HCT116 (cell line): ENCODE measurements around the gene SLC9A7. TPM values are rescaled to one million over a fixed set of nuclear protein-coding genes. Genes with fewer than 3 reads are reported as not detected.

ENCODE experiments used
- ATAC-seq: fragments of 200-7000 bp; cut with Tn5 transposase; 2 replicates; pipeline ENCODE4 v1.9.1; 2020; ENCODE audit warnings: mild to moderate bottlenecking, moderate library complexity
- BruUV-seq: library from RNA; stranded (reverse); fragments of 400-500 nt; replicated peaks from 2 replicates; lab custom pipeline; 2021; lab: Mats Ljungman, UMichigan
- CTCF ChIA-PET: fragments of 300-600 bp; sonication (Branson Sonifier 250); formaldehyde crosslinking; loops from one replicate; lab custom pipeline; 2021; ENCODE audit warnings: antibody characterized with exemption; lab: Charles Lee
- POLR2A ChIA-PET: fragments of 300-600, 350-600 bp; sonication (Branson Sonifier 250); formaldehyde crosslinking; loops from one replicate; lab custom pipeline; 2021; ENCODE audit warnings: antibody characterized with exemption; lab: Charles Lee
- RAD21 ChIA-PET, 2 experiments: fragments of 300-600 bp; sonication (Branson Sonifier 250); formaldehyde crosslinking; loops; one replicate each; lab custom pipeline; 2023; ENCODE audit warnings: low total read pairs in 2 of 2; ENCODE audit not compliant: uncharacterized antibody in 2 of 2, unreplicated experiment in 2 of 2, low non-redundant PET in 1 of 2; lab: Charles Lee
- DNase-seq: peaks from one replicate; pipeline ENCODE4 v3.0.0-alpha.2; 2010; ENCODE audit warnings: low read depth, low spot score
- H2AFZ ChIP-seq: fragments of 200-600 bp; shearing (Covaris generic), sonication (generic); 2 replicates; pipeline ENCODE4 v1.6.1; 2017; ENCODE audit warnings: low read depth, mixed run types, mixed read lengths, antibody characterized with exemption, low read length; ENCODE audit not compliant: poor library complexity, severe bottlenecking
- H3K27ac ChIP-seq: 2 replicates; pipeline ENCODE4 v1.5.1; 2012; ENCODE audit warnings: low read depth, low read length
- H3K27me3 ChIP-seq: fragments of 200-600 bp; sonication (generic); 2 replicates; pipeline ENCODE4 v1.6.1; 2016; ENCODE audit warnings: mixed run types, low read length, mixed read lengths; ENCODE audit not compliant: insufficient read depth
- H3K36me3 ChIP-seq, 2 experiments: fragments of 200-500 bp in 1 of 2; fragments of 200-600 bp in 1 of 2; sonication (Bioruptor generic) in 1 of 2; sonication (generic) in 1 of 2; 2 replicates each; pipeline versions ENCODE4 v1.5.1 to v1.6.1; 2014 to 2016; ENCODE audit warnings: low read length in 2 of 2, inconsistent platforms in 1 of 2, mixed read lengths in 1 of 2, mixed run types in 1 of 2; ENCODE audit not compliant: insufficient read depth in 2 of 2, control insufficient read depth in 1 of 2
- H3K4me1 ChIP-seq, 2 experiments: fragments of 200-600 bp in 1 of 2; sonication (generic) in 1 of 2; 2 replicates each; pipeline versions ENCODE4 v1.5.1 to v1.6.1; 2012 to 2017; ENCODE audit warnings: low read length in 2 of 2, inconsistent platforms in 1 of 2, mild to moderate bottlenecking in 1 of 2, mixed read lengths in 1 of 2, mixed run types in 1 of 2, moderate library complexity in 1 of 2; ENCODE audit not compliant: insufficient read depth in 2 of 2, control insufficient read depth in 1 of 2
- H3K4me2 ChIP-seq: fragments of 200-600 bp; sonication (generic); 2 replicates; pipeline ENCODE4 v1.6.1; 2017; ENCODE audit warnings: mixed run types, low read length, mixed read lengths
- H3K4me3 ChIP-seq, 2 experiments: fragments of 200-600 bp in 1 of 2; sonication (generic) in 1 of 2; replicated peaks in 1 of 2; 2 replicates each; pipeline ENCODE4 v1.5.1; 2011 to 2016; ENCODE audit warnings: low read length in 2 of 2, control low read depth in 1 of 2, low read depth in 1 of 2, mild to moderate bottlenecking in 1 of 2, mixed read lengths in 1 of 2, mixed run types in 1 of 2
- H3K79me2 ChIP-seq: fragments of 200-600 bp; sonication (generic); 2 replicates; pipeline ENCODE4 v1.6.1; 2017; ENCODE audit warnings: mild to moderate bottlenecking, mixed run types, low read length, moderate library complexity, mixed read lengths; ENCODE audit not compliant: insufficient read depth
- H3K9ac ChIP-seq: fragments of 200-600 bp; sonication (generic); 2 replicates; pipeline ENCODE4 v1.6.1; 2016; ENCODE audit warnings: low read length, mixed read lengths
- H3K9me2 ChIP-seq: fragments of 200-600 bp; sonication (generic), shearing (Covaris generic); 2 replicates; pipeline ENCODE4 v1.6.1; 2017; ENCODE audit warnings: mixed run types, mild to moderate bottlenecking, moderate library complexity; ENCODE audit not compliant: insufficient read depth
- H3K9me3 ChIP-seq, 2 experiments: fragments of 200-500 bp in 1 of 2; fragments of 200-600 bp in 1 of 2; sonication (Bioruptor generic) in 1 of 2; sonication (generic) in 1 of 2; 2 replicates each; pipeline ENCODE4 v1.6.1; 2014 to 2017; ENCODE audit warnings: low read length in 2 of 2, mixed read lengths in 2 of 2, inconsistent platforms in 1 of 2, low read depth in 1 of 2, mild to moderate bottlenecking in 1 of 2, mixed run types in 1 of 2, moderate library complexity in 1 of 2; ENCODE audit not compliant: control insufficient read depth in 1 of 2, insufficient read depth in 1 of 2
- H4K20me1 ChIP-seq: fragments of 200-600 bp; sonication (generic), shearing (Covaris generic); 2 replicates; pipeline ENCODE4 v1.6.1; 2017; ENCODE audit warnings: mixed run types, mild to moderate bottlenecking, moderate library complexity; ENCODE audit not compliant: insufficient read depth
- CEBPB ChIP-seq: IDR thresholded peaks from 2 replicates; pipeline ENCODE4 v1.6.1; 2012; ENCODE audit warnings: low read depth
- EGR1 ChIP-seq: IDR thresholded peaks from 2 replicates; pipeline ENCODE4 v1.6.1; 2012; ENCODE audit warnings: low read depth
- ELF1 ChIP-seq: IDR thresholded peaks from 2 replicates; pipeline ENCODE4 v1.6.1; 2012; ENCODE audit warnings: low read depth, borderline replicate concordance
- EZH2 ChIP-seq: fragments of 200-600 bp; sonication (generic); IDR thresholded peaks from 2 replicates; pipeline ENCODE4 v1.6.1; 2017; ENCODE audit warnings: antibody characterized with exemption, mixed run types
- FOSL1 ChIP-seq: IDR thresholded peaks from 2 replicates; pipeline ENCODE4 v1.6.1; 2012; ENCODE audit warnings: low read depth
- POLR2A ChIP-seq: IDR thresholded peaks from 2 replicates; pipeline ENCODE4 v1.7.0; 2011; ENCODE audit warnings: borderline replicate concordance; ENCODE audit not compliant: insufficient read depth, insufficient read length; ENCODE audit errors: extremely low read depth
- RAD21 ChIP-seq: IDR thresholded peaks from 2 replicates; pipeline ENCODE4 v1.6.1; 2012; ENCODE audit warnings: low read depth, mild to moderate bottlenecking
- SIN3A ChIP-seq: IDR thresholded peaks from 2 replicates; pipeline ENCODE4 v1.6.1; 2012; ENCODE audit warnings: low read depth
- TCF7L2 ChIP-seq: IDR thresholded peaks from 2 replicates; pipeline ENCODE4 v1.7.0; 2011; ENCODE audit warnings: borderline replicate concordance, inconsistent platforms; ENCODE audit not compliant: insufficient read depth, insufficient read length; ENCODE audit errors: extremely low read depth
- intact Hi-C: fragments of 100-400 bp; cut with micrococcal nuclease; formaldehyde crosslinking; loops from 2 replicates; pipeline ENCODE4 v1.10.0; 2022
- total RNA-seq: library from RNA; stranded (reverse); gene quantifications from one replicate; pipeline ENCODE4 v1.2.1, GENCODE V29; 2021; ENCODE audit not compliant: unreplicated experiment
- TF ChIP-seq, protein P1 (sequence below): IDR thresholded peaks from 2 replicates; pipeline ENCODE4 v1.6.1; 2011; ENCODE audit warnings: mild to moderate bottlenecking, low read length, moderate library complexity; ENCODE audit not compliant: insufficient replicate concordance; ENCODE audit errors: extremely low read depth
- TF ChIP-seq, protein P2 (sequence below), 3 experiments: fragments of 200-600 bp in 1 of 3; sonication (generic) in 1 of 3; IDR thresholded peaks in 2 of 3; conservative IDR thresholded peaks in 1 of 3; 2 replicates each; pipeline ENCODE4 v1.5.1; 2012 to 2017; ENCODE audit warnings: low read depth in 2 of 3, low read length in 2 of 3, antibody characterized with exemption in 1 of 3, borderline replicate concordance in 1 of 3, control low read depth in 1 of 3, mild to moderate bottlenecking in 1 of 3, mixed read lengths in 1 of 3, mixed run types in 1 of 3, moderate library complexity in 1 of 3; ENCODE audit not compliant: insufficient read depth in 1 of 3

Gene SLC9A7
- total RNA-seq, 1 experiment from 2014 or later: 18.6 TPM

DNA sequence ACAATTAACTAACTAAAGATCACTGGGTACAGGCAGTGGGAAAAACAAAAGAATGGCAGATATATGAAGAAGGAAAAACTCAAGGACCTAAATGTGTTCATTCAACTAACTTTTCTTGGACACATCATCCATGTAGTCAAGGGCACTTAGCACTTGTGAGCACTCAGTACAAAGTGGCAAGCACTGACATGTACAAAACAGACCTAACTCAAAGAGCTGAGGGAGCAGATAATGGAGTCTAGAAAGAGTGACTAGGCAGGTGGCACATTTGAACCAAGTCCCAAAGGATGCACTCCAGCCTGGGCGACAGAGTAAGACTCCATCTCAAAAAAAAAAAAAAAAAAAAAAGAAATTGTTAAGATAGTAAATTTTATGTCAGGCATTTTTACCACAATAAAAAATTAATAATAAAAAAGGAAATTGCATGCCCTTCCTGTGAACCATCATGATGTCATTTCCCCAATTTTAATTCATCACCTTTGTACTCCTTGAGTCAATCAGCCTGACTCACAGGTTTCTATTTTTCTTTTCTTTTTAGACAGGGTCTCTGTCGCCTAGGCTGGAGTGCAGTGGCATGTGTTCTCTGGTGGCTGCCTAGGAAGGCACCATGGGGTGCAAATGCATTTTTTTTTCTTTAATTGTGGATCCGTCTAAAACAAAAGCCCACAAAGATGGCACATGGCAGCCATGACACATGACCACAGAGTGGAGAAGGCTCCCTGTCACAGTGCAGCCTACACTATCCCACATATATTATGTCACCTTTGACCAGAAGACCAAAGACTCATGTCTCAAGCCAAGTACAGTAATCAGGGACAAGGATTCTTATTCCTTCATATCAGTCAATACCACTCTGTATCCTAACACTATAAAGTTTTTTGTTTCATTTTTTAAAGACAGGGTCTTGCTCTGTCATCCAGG, 93.4 kb downstream of the SLC9A7 start:
- ChIA-PET RAD21 (no interaction called here), CTCF (no interaction called here), POLR2A (no interaction called here)
- no peak for DNase-seq
- Histone ChIP-seq H3K27me3 (no peaks in the 10 kb centered on the region), H3K9me2 (no peaks in the 10 kb centered on the region), H3K4me3 (no peak overlapping the region), H4K20me1 (no peaks in the 10 kb centered on the region), H3K79me2 (no peaks in the 10 kb centered on the region), H3K36me3 (no peaks in the 10 kb centered on the region), H3K27ac (no peak overlapping the region), H2AFZ (no peak overlapping the region), H3K4me1 (peaks cover 0 to 7% of the 10 kb centered on the region in 2 experiments; a peak in 2 of 4 replicates), H3K9me3 (no peaks in the 10 kb centered on the region), H3K9ac (no peak overlapping the region), H3K4me2 (no peak overlapping the region)
- 0 out of 2 replicates have a peak, but pooled peaks have one; percentile 8 for TF ChIP-seq FOSL1
- no peak for TF ChIP-seq TCF7L2
- no peak for TF ChIP-seq EZH2
- BruUV-seq: no TSS peak
- intact Hi-C loops: no loop called here
- ATAC-seq: no peak

DNA sequence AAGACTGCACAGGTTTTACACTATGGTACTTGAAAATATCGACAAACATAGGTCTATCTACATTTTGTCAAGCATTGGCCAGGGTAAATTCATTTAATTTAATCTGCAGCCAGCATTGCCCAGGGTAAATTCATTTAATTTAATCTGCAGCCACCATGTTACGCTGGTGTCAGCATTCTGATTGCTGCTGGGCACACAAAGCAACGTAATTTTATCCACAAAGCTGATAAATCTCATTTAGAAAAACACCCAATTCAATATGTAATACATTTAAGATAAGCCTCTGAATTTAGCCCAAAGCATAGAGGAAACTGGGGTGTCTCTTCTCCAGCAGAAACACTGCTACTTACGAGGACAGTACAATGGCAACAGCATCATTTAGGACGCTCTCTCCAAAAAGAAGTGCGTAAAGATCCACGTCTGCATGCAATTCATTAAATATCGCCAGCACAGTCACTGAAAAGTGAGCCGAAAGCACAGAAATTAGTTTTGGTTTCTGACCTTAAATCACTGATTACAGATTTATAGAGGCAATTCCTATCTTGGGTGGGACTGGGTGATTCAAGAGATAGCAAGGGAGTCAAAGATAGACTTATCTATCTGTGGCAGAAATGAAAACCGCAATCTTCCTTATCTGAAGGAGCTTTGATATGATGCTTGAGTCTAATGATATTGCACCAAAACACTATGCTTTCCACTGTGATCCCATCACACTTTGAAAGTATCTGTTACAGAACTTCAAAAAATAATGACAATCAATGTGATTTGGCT, 96.5 kb downstream of the SLC9A7 start:
- Histone ChIP-seq H3K36me3 (no peaks in the 10 kb centered on the region), H3K4me1 (peaks cover 0 to 7% of the 10 kb centered on the region in 2 experiments; a peak in 2 of 4 replicates), H3K27me3 (no peaks in the 10 kb centered on the region), H4K20me1 (no peaks in the 10 kb centered on the region), H3K9me2 (no peaks in the 10 kb centered on the region), H3K4me2 (no peak overlapping the region), H3K27ac (no peak overlapping the region), H2AFZ (no peak overlapping the region), H3K4me3 (no peak overlapping the region), H3K79me2 (no peaks in the 10 kb centered on the region), H3K9me3 (no peaks in the 10 kb centered on the region), H3K9ac (no peak overlapping the region)
- DNase-seq: no peak
- no peak for ATAC-seq
- ChIA-PET POLR2A (no interaction called here), CTCF (no interaction called here), RAD21 (no interaction called here)
- intact Hi-C loops: no loop called here
- no TSS peak for BruUV-seq
- TF ChIP-seq EGR1: no peak
- no peak for TF ChIP-seq POLR2A
- TF ChIP-seq RAD21: no peak
- TF ChIP-seq, protein P1, sequence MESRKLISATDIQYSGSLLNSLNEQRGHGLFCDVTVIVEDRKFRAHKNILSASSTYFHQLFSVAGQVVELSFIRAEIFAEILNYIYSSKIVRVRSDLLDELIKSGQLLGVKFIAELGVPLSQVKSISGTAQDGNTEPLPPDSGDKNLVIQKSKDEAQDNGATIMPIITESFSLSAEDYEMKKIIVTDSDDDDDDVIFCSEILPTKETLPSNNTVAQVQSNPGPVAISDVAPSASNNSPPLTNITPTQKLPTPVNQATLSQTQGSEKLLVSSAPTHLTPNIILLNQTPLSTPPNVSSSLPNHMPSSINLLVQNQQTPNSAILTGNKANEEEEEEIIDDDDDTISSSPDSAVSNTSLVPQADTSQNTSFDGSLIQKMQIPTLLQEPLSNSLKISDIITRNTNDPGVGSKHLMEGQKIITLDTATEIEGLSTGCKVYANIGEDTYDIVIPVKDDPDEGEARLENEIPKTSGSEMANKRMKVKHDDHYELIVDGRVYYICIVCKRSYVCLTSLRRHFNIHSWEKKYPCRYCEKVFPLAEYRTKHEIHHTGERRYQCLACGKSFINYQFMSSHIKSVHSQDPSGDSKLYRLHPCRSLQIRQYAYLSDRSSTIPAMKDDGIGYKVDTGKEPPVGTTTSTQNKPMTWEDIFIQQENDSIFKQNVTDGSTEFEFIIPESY: no peak
- TF ChIP-seq SIN3A: no peak
- TF ChIP-seq FOSL1: no peak
- TF ChIP-seq, protein P2, sequence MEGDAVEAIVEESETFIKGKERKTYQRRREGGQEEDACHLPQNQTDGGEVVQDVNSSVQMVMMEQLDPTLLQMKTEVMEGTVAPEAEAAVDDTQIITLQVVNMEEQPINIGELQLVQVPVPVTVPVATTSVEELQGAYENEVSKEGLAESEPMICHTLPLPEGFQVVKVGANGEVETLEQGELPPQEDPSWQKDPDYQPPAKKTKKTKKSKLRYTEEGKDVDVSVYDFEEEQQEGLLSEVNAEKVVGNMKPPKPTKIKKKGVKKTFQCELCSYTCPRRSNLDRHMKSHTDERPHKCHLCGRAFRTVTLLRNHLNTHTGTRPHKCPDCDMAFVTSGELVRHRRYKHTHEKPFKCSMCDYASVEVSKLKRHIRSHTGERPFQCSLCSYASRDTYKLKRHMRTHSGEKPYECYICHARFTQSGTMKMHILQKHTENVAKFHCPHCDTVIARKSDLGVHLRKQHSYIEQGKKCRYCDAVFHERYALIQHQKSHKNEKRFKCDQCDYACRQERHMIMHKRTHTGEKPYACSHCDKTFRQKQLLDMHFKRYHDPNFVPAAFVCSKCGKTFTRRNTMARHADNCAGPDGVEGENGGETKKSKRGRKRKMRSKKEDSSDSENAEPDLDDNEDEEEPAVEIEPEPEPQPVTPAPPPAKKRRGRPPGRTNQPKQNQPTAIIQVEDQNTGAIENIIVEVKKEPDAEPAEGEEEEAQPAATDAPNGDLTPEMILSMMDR (IDR thresholded peaks at IDR 0.05 in 2 of 3, conservative IDR thresholded peaks at IDR 0.05 in 1 of 3; ENCODE audit: borderline replicate concordance in 1 of 3, insufficient read depth in 1 of 3, low read depth in 2 of 3, low read length in 2 of 3): no peak
- no peak for TF ChIP-seq CEBPB
- TF ChIP-seq ELF1: no peak
- TF ChIP-seq EZH2: no peak
